Measurements from ENCODE around the gene ATG16L1. TPM values are rescaled to one million over a fixed set of nuclear protein-coding genes. Genes with fewer than 3 reads are reported as not detected.

ATG16L1 gene
- total and polyA plus RNA-seq, 8 donors: 7.6 to 71.9 (median 10.9) TPM

GRCh38 chr2:233289648-233290047 is 38.2 kb downstream of the ATG16L1 start:
- WGBS, 5 donors: 76 to 87% (median 82%) methylated on average over 11 to 12 of the region's 12 CpGs
- H3K27ac ChIP-seq: no peak overlapping the region
- DNase-seq: peak in 1 of 2 donors; percentile 28
- H3K9me3 ChIP-seq: no peaks in the 10 kb centered on the region
- no peaks in the 10 kb centered on the region for H3K4me1 ChIP-seq
- peaks cover 77 to 100% (median 100%) of the 10 kb centered on the region in 4 donors for H3K36me3 ChIP-seq
- TF ChIP-seq CTCF (IDR thresholded peaks at IDR 0.05): no peak
- TF ChIP-seq POLR2A (IDR thresholded peaks at IDR 0.05): no peak
- TF ChIP-seq POLR2AphosphoS5 (IDR thresholded peaks at IDR 0.05): no peak
- no peak for TF ChIP-seq EP300 (IDR thresholded peaks at IDR 0.05)
- H3K4me3 ChIP-seq: no peak overlapping the region
- no peaks in the 10 kb centered on the region for H3K27me3 ChIP-seq
- intact Hi-C loops (cut with DNase I; ENCODE audit: low total_unique reads): no loop called here

- H3K4me3 ChIP-seq: no peak overlapping the region
- 72 to 78% (median 77%) methylated on average over 10 of the region's 10 CpGs for WGBS, 5 donors
- H3K27me3 ChIP-seq: no peaks in the 10 kb centered on the region
- no peaks in the 10 kb centered on the region for H3K9me3 ChIP-seq
- TF ChIP-seq CTCF (IDR thresholded peaks at IDR 0.05) (no peak), POLR2A (IDR thresholded peaks at IDR 0.05) (no peak)
- intact Hi-C loops (cut with DNase I; ENCODE audit: low total_unique reads): no loop called here
- peaks cover 75 to 100% (median 100%) of the 10 kb centered on the region in 4 donors for H3K36me3 ChIP-seq
- DNase-seq: peak in 1 of 2 donors; percentile 22
- H3K4me1 ChIP-seq: no peaks in the 10 kb centered on the region
- H3K27ac ChIP-seq: no peak overlapping the region
These were observed 38.8 kb downstream of the ATG16L1 start for GRCh38 chr2:233290051-233290845.

GRCh38 chr2:233295891-233296290 is 44.4 kb downstream of the ATG16L1 start:
- DNase-seq: no peak
- Histone ChIP-seq H3K9me3 (no peaks in the 10 kb centered on the region), H3K4me1 (no peaks in the 10 kb centered on the region), H3K27ac (no peak overlapping the region), H3K27me3 (no peaks in the 10 kb centered on the region), H3K36me3 (peaks cover 49 to 58% (median 55%) of the 10 kb centered on the region in 4 donors), H3K4me3 (no peak overlapping the region)
- 76 to 87% (median 80%) methylated on average over 4 to 5 of the region's 5 CpGs for WGBS, 5 donors
- TF ChIP-seq CTCF (IDR thresholded peaks at IDR 0.05): no peak
- no peak for TF ChIP-seq POLR2AphosphoS5 (IDR thresholded peaks at IDR 0.05)
- TF ChIP-seq POLR2A (IDR thresholded peaks at IDR 0.05): no peak
- no peak for TF ChIP-seq EP300 (IDR thresholded peaks at IDR 0.05)
- intact Hi-C loops (cut with DNase I; ENCODE audit: low total_unique reads): no loop called here

GRCh38 chr2:233297076-233297475 is 45.6 kb downstream of the ATG16L1 start:
- Histone ChIP-seq H3K9me3 (no peaks in the 10 kb centered on the region), H3K36me3 (peaks cover 37 to 46% (median 43%) of the 10 kb centered on the region in 4 donors), H3K4me3 (no peak overlapping the region), H3K4me1 (no peaks in the 10 kb centered on the region), H3K27ac (no peak overlapping the region), H3K27me3 (no peaks in the 10 kb centered on the region)
- TF ChIP-seq POLR2AphosphoS5 (IDR thresholded peaks at IDR 0.05) (no peak), POLR2A (IDR thresholded peaks at IDR 0.05) (no peak), EP300 (IDR thresholded peaks at IDR 0.05) (no peak)
- WGBS, 5 donors: 74 to 89% (median 86%) methylated on average over 7 of the region's 7 CpGs
- no peak for DNase-seq
- intact Hi-C loops (cut with DNase I; ENCODE audit: low total_unique reads): no loop called here

- H3K27me3 ChIP-seq: no peaks in the 10 kb centered on the region
- H3K36me3 ChIP-seq: peaks cover 7 to 13% (median 10%) of the 10 kb centered on the region in 4 donors
- no peak for DNase-seq
- H3K4me1 ChIP-seq: no peaks in the 10 kb centered on the region
- no peak for TF ChIP-seq CTCF (IDR thresholded peaks at IDR 0.05)
- 71 to 87% (median 78%) methylated on average over 4 of the region's 4 CpGs for WGBS, 5 donors
- no peaks in the 10 kb centered on the region for H3K9me3 ChIP-seq
- no peak overlapping the region for H3K27ac ChIP-seq
- intact Hi-C loops (cut with DNase I; ENCODE audit: low total_unique reads): no loop called here
- no peak overlapping the region for H3K4me3 ChIP-seq
These were observed 48.9 kb downstream of the ATG16L1 start for GRCh38 chr2:233300401-233300800.
